NB4 (cell line): ENCODE results near the gene KCNT2.

Experiments used
- CTCF ChIP-seq: IDR thresholded peaks from one replicate; pipeline ENCODE4 v1.5.1; 2012; ENCODE audit warnings: low read depth, low read length
- MAX ChIP-seq: IDR thresholded peaks from 2 replicates; pipeline ENCODE4 v1.6.1; 2011; ENCODE audit warnings: low read depth, low read length
- MYC ChIP-seq: IDR thresholded peaks from 2 replicates; pipeline ENCODE4 v1.6.1; 2011; ENCODE audit warnings: low read depth, low read length
- POLR2A ChIP-seq: IDR thresholded peaks from 2 replicates; pipeline ENCODE4 v1.6.1; 2011; ENCODE audit warnings: mild to moderate bottlenecking; ENCODE audit not compliant: insufficient read length; ENCODE audit errors: extremely low read depth

- TF ChIP-seq CTCF (no peak), POLR2A (no peak), MYC (no peak), MAX (no peak)
Measured at GRCh38 chr1:196381544-196381943, 226.7 kb downstream of the KCNT2 start.
